Activated CD8-positive, alpha-beta memory T cell treated with anti-CD3 and anti-CD28 coated beads for 1 hour (primary cell): Measurements from ENCODE around the gene DDT.
"Not testable (repeated sequence)": the region's sequence is repeated elsewhere in the genome, so short reads cannot be mapped to it uniquely, and the experiment has no call there.

Source experiments
- DNase-seq, 2 donors: peaks; one replicate each; pipeline ENCODE4 v3.0.0-alpha.2; 2020; ENCODE audit warnings: low read depth in 1 of 2; ENCODE audit errors: extremely low read depth in 1 of 2

The DDT gene

GRCh38 chr22:23993080-23993479 is 18.8 kb upstream of the DDT start:
- DNase-seq = not testable (repeated sequence)

GRCh38 chr22:23989583-23990244 is 15.5 kb upstream of the DDT start:
- DNase-seq = not testable (repeated sequence)

- DNase-seq = not testable (repeated sequence)
Measured at GRCh38 chr22:23986538-23987178, 12.4 kb upstream of the DDT start.

DNA sequence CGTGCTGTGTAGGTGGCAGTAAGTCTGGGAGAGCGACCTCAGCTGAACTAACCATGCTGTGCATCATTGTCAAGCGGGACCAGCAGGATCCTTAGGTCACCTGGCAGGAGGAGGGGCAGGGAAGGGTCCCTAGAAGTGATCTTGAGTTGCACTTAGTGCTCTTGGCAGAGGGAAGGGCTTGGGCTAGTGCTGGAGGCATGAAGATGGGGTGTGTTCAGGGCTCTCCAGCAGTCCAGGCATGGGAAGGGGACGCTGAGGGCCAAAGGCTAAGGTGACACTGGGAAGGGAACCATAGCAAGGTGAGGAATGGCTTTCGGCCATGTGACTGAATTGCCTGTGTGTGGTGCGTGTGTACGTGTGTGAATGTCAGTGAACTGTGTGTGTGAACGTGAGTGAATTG is 11.8 kb upstream of the DDT start:
- DNase-seq = not testable (repeated sequence)

- DNase-seq = no peak
Measured at GRCh38 chr22:23984430-23984829, 10.2 kb upstream of the DDT start.

GRCh38 chr22:23980567-23980966 is 6.3 kb upstream of the DDT start:
- not testable (repeated sequence) for DNase-seq

DNA sequence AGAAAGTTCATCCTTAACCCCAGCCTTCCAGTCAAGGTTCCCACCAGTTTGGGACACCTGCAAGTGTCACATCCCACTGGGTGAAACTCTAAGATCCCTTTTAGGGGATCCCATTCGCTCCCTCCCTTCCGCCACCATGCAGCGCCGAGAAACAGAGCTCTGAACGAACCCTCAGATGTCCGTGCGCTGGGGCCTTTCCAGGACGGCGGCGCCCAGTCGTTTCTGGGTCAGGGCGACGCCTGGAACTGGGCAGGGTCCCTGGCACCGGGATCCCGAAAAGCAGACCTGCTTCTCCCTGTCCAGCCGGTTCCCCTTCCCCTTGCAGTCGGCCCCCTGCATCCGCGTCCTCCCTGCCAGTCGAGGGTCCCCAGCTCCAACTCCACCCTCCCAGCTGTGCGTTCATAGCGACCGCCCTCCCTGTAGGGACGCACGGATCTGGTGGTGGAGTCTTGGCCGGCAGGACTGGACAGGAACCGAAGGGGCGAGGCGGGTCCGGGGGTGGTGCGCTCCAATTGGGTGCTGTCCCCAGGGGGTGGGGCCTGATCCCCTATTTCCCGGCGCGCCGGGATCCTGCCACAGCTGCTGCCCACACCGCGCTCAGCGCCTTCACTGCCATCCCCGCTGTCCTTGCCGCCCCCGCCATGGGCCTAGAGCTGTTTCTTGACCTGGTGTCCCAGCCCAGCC is 5.5 kb upstream of the DDT start, which contains the start of gene GSTT2:
Gene GSTT2, plus strand, starts transcription at position 578 of the 684 bp plus-strand sequence.
- DNase-seq = not testable (repeated sequence)

- not testable (repeated sequence) for DNase-seq
Measured at GRCh38 chr22:23977304-23977703, 3.1 kb upstream of the DDT start.

DNA sequence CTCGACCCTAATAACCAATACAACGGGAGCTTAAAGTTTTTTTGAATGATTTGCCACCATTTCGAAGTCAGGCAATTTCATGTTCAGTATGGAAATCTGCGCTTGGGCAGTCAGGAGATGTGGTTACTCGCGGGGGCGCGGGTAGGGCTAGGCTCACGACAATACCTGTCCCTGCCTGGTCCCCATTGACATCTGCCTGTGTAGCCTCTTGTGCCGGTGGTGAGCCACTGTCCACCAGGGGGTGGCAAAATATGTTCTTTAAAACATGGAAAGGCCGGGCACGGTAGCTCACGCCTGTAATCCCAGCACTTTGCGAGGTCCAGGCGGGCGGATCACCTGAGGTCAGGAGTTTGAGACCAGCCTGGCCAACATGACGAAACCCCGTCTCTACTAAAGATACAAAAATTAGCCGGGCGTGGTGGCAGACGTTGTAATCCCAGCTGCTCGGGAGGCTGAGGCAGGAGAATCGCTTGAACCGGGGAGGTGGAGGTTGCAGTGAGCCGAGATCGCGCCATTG is 653 bp upstream of the DDT start:
- DNase-seq = not testable (repeated sequence)

DNA sequence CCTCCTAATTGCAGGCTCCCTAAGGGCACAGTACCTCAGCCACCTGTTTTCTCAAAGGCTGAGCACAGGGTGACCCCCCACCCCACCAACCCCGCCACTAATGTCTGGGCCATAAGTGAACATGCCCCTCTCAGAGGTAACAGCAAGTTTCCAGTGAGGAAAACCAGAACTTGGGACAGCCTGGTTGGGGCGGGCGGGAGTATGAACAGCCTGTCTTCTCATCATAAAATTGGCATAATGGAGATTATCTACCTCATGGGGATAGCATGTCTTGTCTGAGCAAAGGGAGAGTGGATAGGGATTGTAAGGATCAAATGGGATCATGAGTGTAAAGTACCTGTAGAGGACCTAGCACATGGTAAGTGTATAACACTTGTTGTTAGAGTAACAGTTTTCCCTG is 2.3 kb downstream of the DDT start:
- not testable (repeated sequence) for DNase-seq

GRCh38 chr22:23970816-23971486 is 3.3 kb downstream of the DDT start:
- DNase-seq = no peak

DNA sequence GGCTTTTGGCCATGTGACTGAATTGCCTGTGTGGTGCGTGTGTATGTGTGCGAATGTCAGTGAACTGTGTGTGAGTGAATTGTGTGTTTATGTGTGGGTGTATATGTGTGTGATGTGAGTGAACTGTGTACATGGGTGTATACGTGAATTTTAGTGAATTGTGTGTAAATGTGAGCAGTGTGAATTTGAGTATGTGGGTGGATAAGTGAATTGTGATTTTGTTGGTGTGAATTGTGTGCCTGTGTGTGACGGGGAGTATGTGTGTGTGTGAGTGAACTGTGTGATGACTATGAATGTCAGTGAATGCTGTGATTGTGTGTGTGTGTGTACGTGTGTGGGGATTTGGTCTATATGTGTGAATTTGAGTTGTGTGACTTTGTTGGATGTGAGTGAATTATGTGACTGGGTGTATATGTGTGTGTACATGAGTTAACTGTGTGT is 4.0 kb downstream of the DDT start:
- no peak for DNase-seq

GRCh38 chr22:23969071-23969470 is 5.2 kb downstream of the DDT start:
- DNase-seq = no peak

DNA sequence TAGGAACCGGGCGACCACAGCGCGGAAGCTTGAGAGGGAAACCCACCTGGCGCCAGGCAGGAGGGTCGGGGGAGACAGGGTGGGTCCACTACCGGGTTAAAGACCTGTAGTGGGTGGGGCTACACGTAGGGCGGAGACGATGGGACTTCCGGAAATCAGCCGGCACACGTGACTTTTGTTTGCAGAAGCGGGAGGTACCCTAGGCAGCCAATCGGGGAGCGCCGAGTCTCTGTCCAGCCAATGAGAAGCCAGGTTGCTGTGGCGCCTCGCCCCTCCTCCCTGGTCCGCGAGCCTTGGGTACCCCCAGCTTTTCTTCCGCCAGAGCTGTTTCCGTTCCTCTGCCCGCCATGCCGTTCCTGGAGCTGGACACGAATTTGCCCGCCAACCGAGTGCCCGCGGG is 7.7 kb downstream of the DDT start, which contains the start of gene DDTL:
Gene DDTL, plus strand, starts transcription at position 321 of the 400 bp plus-strand sequence. Its CDS starts 27 bp downstream, at position 348.
- DNase-seq = not testable (repeated sequence)

DNA sequence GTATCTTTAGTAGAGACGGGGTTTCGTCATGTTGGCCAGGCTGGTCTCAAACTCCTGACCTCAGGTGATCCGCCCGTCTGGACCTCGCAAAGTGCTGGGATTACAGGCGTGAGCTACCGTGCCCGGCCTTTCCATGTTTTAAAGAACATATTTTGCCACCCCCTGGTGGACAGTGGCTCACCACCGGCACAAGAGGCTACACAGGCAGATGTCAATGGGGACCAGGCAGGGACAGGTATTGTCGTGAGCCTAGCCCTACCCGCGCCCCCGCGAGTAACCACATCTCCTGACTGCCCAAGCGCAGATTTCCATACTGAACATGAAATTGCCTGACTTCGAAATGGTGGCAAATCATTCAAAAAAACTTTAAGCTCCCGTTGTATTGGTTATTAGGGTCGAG is 8.1 kb downstream of the DDT start:
- DNase-seq = not testable (repeated sequence)

DNA sequence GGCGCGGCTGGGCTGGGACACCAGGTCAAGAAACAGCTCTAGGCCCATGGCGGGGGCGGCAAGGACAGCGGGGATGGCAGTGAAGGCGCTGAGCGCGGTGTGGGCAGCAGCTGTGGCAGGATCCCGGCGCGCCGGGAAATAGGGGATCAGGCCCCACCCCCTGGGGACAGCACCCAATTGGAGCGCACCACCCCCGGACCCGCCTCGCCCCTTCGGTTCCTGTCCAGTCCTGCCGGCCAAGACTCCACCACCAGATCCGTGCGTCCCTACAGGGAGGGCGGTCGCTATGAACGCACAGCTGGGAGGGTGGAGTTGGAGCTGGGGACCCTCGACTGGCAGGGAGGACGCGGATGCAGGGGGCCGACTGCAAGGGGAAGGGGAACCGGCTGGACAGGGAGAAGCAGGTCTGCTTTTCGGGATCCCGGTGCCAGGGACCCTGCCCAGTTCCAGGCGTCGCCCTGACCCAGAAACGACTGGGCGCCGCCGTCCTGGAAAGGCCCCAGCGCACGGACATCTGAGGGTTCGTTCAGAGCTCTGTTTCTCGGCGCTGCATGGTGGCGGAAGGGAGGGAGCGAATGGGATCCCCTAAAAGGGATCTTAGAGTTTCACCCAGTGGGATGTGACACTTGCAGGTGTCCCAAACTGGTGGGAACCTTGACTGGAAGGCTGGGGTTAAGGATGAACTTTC is 13.0 kb downstream of the DDT start, which contains the start of gene GSTT2B:
Gene GSTT2B, minus strand, starts transcription at position 112 of the 688 bp plus-strand sequence. Its CDS starts 64 bp downstream, at position 48.
- DNase-seq = not testable (repeated sequence)

- peak; percentile 27 to 63 for DNase-seq
Measured at GRCh38 chr22:23956301-23956900, 17.8 kb downstream of the DDT start.

- not testable (repeated sequence) for DNase-seq
Measured at GRCh38 chr22:23955886-23956285, 18.4 kb downstream of the DDT start.

GRCh38 chr22:23954991-23955305 is 19.3 kb downstream of the DDT start:
- not testable (repeated sequence) for DNase-seq
